ENCODE data around the gene ABCA13. TPM values are rescaled to one million over a fixed set of nuclear protein-coding genes. Genes with fewer than 3 reads are reported as not detected.
A peak's percentile ranks its signal among the peaks of the same experiment; 100 is the strongest.

The ABCA13 gene
- total RNA-seq, 1 experiment from 2014 or later, result 2.1 TPM

GRCh38 chr7:48177271-48177670, 6.0 kb downstream of the ABCA13 start:
- Histone ChIP-seq H3K9me2 (replicated peaks; ENCODE audit: low read length) (no peaks in the 10 kb centered on the region), H3K79me2 (ENCODE audit: low read length) (no peaks in the 10 kb centered on the region), H3K4me2 (ENCODE audit: low read length) (no peak overlapping the region), H3K4me3 (ENCODE audit: low read length) (no peak overlapping the region), H3K36me3 (ENCODE audit: low read depth, low read length) (no peaks in the 10 kb centered on the region), H3K4me1 (ENCODE audit: insufficient read depth, low read length) (peaks cover 40% of the 10 kb centered on the region), H3K9ac (ENCODE audit: low read length) (no peak overlapping the region), H2AFZ (ENCODE audit: low read length) (no peak overlapping the region), H3K9me3 (ENCODE audit: low read length) (no peaks in the 10 kb centered on the region), H3K27ac (ENCODE audit: low read length) (no peak overlapping the region), H3F3A (ENCODE audit: low read length, unreplicated experiment) (no peaks in the 10 kb centered on the region), H3K27me3 (ENCODE audit: low read length) (no peaks in the 10 kb centered on the region), H4K20me1 (ENCODE audit: low read length) (no peaks in the 10 kb centered on the region)
- no TSS peak for BruUV-seq (replicated peaks)
- no peak for DNase-seq
- no peak for ATAC-seq
- CTCF ChIA-PET, result no interaction called here
- intact Hi-C loops (cut with micrococcal nuclease), result loop anchor here (10.0 kb wide), 1 partner anchor 188 kb away; no protein-coding TSS in a partner anchor
- POLR2A ChIA-PET (ENCODE audit: unreplicated experiment), result no interaction called here
- TF ChIP-seq CTCF (conservative IDR thresholded peaks at IDR 0.05; ENCODE audit: low read depth, low read length) (no peak), EZH2phosphoT487 (IDR thresholded peaks at IDR 0.05; ENCODE audit: borderline replicate concordance, low read length) (no peak), EZH2 (IDR thresholded peaks at IDR 0.05; ENCODE audit: low read length, unreplicated experiment) (no peak)

DNA sequence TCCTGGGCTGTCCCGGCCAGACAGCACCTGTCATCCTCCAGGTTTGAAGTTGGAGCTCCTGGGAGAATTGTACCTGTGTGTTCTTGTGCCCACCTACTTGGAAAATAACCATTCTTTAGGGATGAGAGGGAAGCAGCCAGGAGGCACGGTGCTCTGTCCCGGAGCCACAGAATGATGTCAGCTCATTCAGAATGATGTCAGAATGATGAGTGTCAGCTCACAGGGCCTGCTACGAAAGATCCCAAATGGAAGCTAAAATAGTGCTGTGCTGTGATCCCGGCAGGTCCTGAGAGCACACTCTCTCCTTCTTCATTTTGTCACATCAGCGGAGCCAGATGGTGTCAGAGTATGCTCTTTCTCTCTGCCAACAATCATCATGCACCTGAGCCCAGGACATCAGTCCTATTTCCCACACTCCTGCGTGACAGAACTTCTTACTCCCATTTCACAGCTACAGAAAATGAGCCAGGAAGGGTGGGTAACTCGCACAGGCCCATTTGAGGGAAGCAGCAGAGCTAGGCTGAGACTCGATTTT, 8.3 kb downstream of the ABCA13 start:
- BruUV-seq (replicated peaks), result no TSS peak
- H3K27me3 ChIP-seq (ENCODE audit: low read length), result no peaks in the 10 kb centered on the region
- H4K20me1 ChIP-seq (ENCODE audit: low read length), result no peaks in the 10 kb centered on the region
- H3F3A ChIP-seq (ENCODE audit: low read length, unreplicated experiment), result no peaks in the 10 kb centered on the region
- H3K9me3 ChIP-seq (ENCODE audit: low read length), result no peaks in the 10 kb centered on the region
- ChIA-PET POLR2A (ENCODE audit: unreplicated experiment) (no interaction called here), CTCF (no interaction called here)
- ATAC-seq (no peak), DNase-seq (no peak)
- H3K27ac ChIP-seq (ENCODE audit: low read length), result no peak overlapping the region
- intact Hi-C loops (cut with micrococcal nuclease), result loop anchor here (10.0 kb wide), 1 partner anchor 185 kb away; no protein-coding TSS in a partner anchor
- H2AFZ ChIP-seq (ENCODE audit: low read length), result no peak overlapping the region
- H3K79me2 ChIP-seq (ENCODE audit: low read length), result no peaks in the 10 kb centered on the region
- H3K4me3 ChIP-seq (ENCODE audit: low read length), result no peak overlapping the region
- H3K9me2 ChIP-seq (replicated peaks; ENCODE audit: low read length), result no peaks in the 10 kb centered on the region
- H3K4me2 ChIP-seq (ENCODE audit: low read length), result no peak overlapping the region
- H3K4me1 ChIP-seq (ENCODE audit: insufficient read depth, low read length), result peaks cover 41% of the 10 kb centered on the region
- no peak for TF ChIP-seq CTCF (conservative IDR thresholded peaks at IDR 0.05; ENCODE audit: low read depth, low read length)
- TF ChIP-seq EZH2 (IDR thresholded peaks at IDR 0.05; ENCODE audit: low read length, unreplicated experiment), result no peak
- TF ChIP-seq EZH2phosphoT487 (IDR thresholded peaks at IDR 0.05; ENCODE audit: borderline replicate concordance, low read length), result no peak
- H3K9ac ChIP-seq (ENCODE audit: low read length), result no peak overlapping the region
- H3K36me3 ChIP-seq (ENCODE audit: low read depth, low read length), result no peaks in the 10 kb centered on the region

- H3K9me2 ChIP-seq (replicated peaks; ENCODE audit: low read length), result no peaks in the 10 kb centered on the region
- intact Hi-C loops (cut with micrococcal nuclease), result no loop called here
- H3K4me1 ChIP-seq (ENCODE audit: insufficient read depth, low read length), result peaks cover 37% of the 10 kb centered on the region
- H3K4me3 ChIP-seq (ENCODE audit: low read length), result no peak overlapping the region
- no peaks in the 10 kb centered on the region for H3F3A ChIP-seq (ENCODE audit: low read length, unreplicated experiment)
- peak overlapping the region; percentile 29 for H3K27ac ChIP-seq (ENCODE audit: low read length)
- no peak overlapping the region for H3K9ac ChIP-seq (ENCODE audit: low read length)
- ATAC-seq (no peak), DNase-seq (peak; percentile 76)
- CTCF ChIA-PET, result no interaction called here
- H3K27me3 ChIP-seq (ENCODE audit: low read length), result no peaks in the 10 kb centered on the region
- TF ChIP-seq CTCF (conservative IDR thresholded peaks at IDR 0.05; ENCODE audit: low read depth, low read length) (no peak), EZH2phosphoT487 (IDR thresholded peaks at IDR 0.05; ENCODE audit: borderline replicate concordance, low read length) (no peak), EZH2 (IDR thresholded peaks at IDR 0.05; ENCODE audit: low read length, unreplicated experiment) (no peak)
- H2AFZ ChIP-seq (ENCODE audit: low read length), result no peak overlapping the region
- no TSS peak for BruUV-seq (replicated peaks)
- POLR2A ChIA-PET (ENCODE audit: unreplicated experiment), result no interaction called here
- no peaks in the 10 kb centered on the region for H3K36me3 ChIP-seq (ENCODE audit: low read depth, low read length)
- H3K4me2 ChIP-seq (ENCODE audit: low read length), result peak overlapping the region; percentile 26
- no peaks in the 10 kb centered on the region for H3K9me3 ChIP-seq (ENCODE audit: low read length)
- H4K20me1 ChIP-seq (ENCODE audit: low read length), result no peaks in the 10 kb centered on the region
- no peaks in the 10 kb centered on the region for H3K79me2 ChIP-seq (ENCODE audit: low read length)
Observed at GRCh38 chr7:48180981-48181380, 9.7 kb downstream of the ABCA13 start.

Data from PC-3 (cell line).